ENCODE measurements around the gene B9D1.

B9D1 gene

GRCh38 chr17:19294443-19294842 lies 68.1 kb downstream of the B9D1 start:
- TF ChIP-seq NFIC (IDR thresholded peaks at IDR 0.05) (no peak), CREB1 (IDR thresholded peaks at IDR 0.05; ENCODE audit: low read depth) (no peak), YY1 (IDR thresholded peaks at IDR 0.05; ENCODE audit: low read depth) (no peak), TEAD4 (IDR thresholded peaks at IDR 0.05) (no peak), ZBTB7A (IDR thresholded peaks at IDR 0.05; ENCODE audit: low read depth) (no peak), EP300 (IDR thresholded peaks at IDR 0.05; ENCODE audit: borderline replicate concordance) (no peak)
